BE2C (cell line): ENCODE results near the gene ACP1.
A peak's percentile ranks its signal among the peaks of the same experiment; 100 is the strongest.

ENCODE experiments used
- DNase-seq: peaks from one replicate; pipeline ENCODE4 v3.0.0-alpha.2; 2020
- H3K27me3 ChIP-seq: fragments of 250-450 bp; sonication (Bioruptor Pico); 2 replicates; pipeline ENCODE4 v1.5.1; 2020; ENCODE audit warnings: mild to moderate bottlenecking
- H3K36me3 ChIP-seq: fragments of 250-450 bp; sonication (Bioruptor Pico); 2 replicates; pipeline ENCODE4 v1.5.1; 2020; ENCODE audit warnings: mild to moderate bottlenecking
- H3K4me1 ChIP-seq: fragments of 250-450 bp; sonication (Bioruptor Pico); 2 replicates; pipeline ENCODE4 v1.5.1; 2020
- H3K4me3 ChIP-seq: 2 replicates; pipeline ENCODE4 v1.5.1; 2011; ENCODE audit warnings: low read depth, low read length
- H3K9me3 ChIP-seq: fragments of 250-450 bp; sonication (Bioruptor Pico); 2 replicates; pipeline ENCODE4 v1.5.1; 2020
- CTCF ChIP-seq: IDR thresholded peaks from 2 replicates; pipeline ENCODE4 v1.5.1; 2012; ENCODE audit warnings: mild to moderate bottlenecking, low read depth, low read length

The ACP1 gene

GRCh38 chr2:263774-264492 lies 814 bp upstream of the ACP1 start, which contains the start of gene SH3YL1:
SH3YL1 (minus strand) TSS chr2:264032; CDS start chr2:263984, 48 bp downstream.
- H3K4me3 ChIP-seq, result peak within 1 kb of the TSS; percentile 85
- no peaks in the 10 kb centered on the region for H3K27me3 ChIP-seq
- H3K9me3 ChIP-seq, result no peaks in the 10 kb centered on the region
- H3K4me1 ChIP-seq, result no peaks in the 10 kb centered on the region
- no peak for TF ChIP-seq CTCF
- no peak for DNase-seq
- no peaks in the 10 kb centered on the region for H3K36me3 ChIP-seq

GRCh38 chr2:268323-268722 lies 3.6 kb downstream of the ACP1 start:
- Histone ChIP-seq H3K36me3 (no peaks in the 10 kb centered on the region; the same call in 1 of the 2 replicates), H3K27me3 (no peaks in the 10 kb centered on the region), H3K9me3 (no peaks in the 10 kb centered on the region), H3K4me1 (no peaks in the 10 kb centered on the region), H3K4me3 (no peak overlapping the region)
- DNase-seq, result no peak
- TF ChIP-seq CTCF, result no peak

- Histone ChIP-seq H3K36me3 (no peaks in the 10 kb centered on the region; the same call in 1 of the 2 replicates), H3K9me3 (no peaks in the 10 kb centered on the region), H3K4me3 (no peak overlapping the region), H3K4me1 (no peaks in the 10 kb centered on the region), H3K27me3 (no peaks in the 10 kb centered on the region)
- TF ChIP-seq CTCF, result no peak
- DNase-seq, result no peak
These were observed 4.7 kb downstream of the ACP1 start for GRCh38 chr2:269356-270030.

GRCh38 chr2:270861-271260 lies 6.1 kb downstream of the ACP1 start:
- H3K4me1 ChIP-seq, result no peaks in the 10 kb centered on the region
- H3K36me3 ChIP-seq, result no peaks in the 10 kb centered on the region; the same call in 1 of the 2 replicates
- TF ChIP-seq CTCF, result no peak
- no peaks in the 10 kb centered on the region for H3K27me3 ChIP-seq
- no peak for DNase-seq
- H3K9me3 ChIP-seq, result no peaks in the 10 kb centered on the region
- H3K4me3 ChIP-seq, result no peak overlapping the region

GRCh38 chr2:271917-272316 lies 7.2 kb downstream of the ACP1 start:
- no peaks in the 10 kb centered on the region for H3K4me1 ChIP-seq
- no peak for TF ChIP-seq CTCF

GRCh38 chr2:273333-273732 lies 8.6 kb downstream of the ACP1 start:
- H3K9me3 ChIP-seq, result no peaks in the 10 kb centered on the region
- H3K4me1 ChIP-seq, result no peaks in the 10 kb centered on the region
- no peak overlapping the region for H3K4me3 ChIP-seq
- no peak for TF ChIP-seq CTCF
- H3K36me3 ChIP-seq, result no peaks in the 10 kb centered on the region; the same call in 1 of the 2 replicates
- no peaks in the 10 kb centered on the region for H3K27me3 ChIP-seq
- no peak for DNase-seq

More at GRCh38 chr2:271917-272316, 7.2 kb downstream of the ACP1 start:
- no peaks in the 10 kb centered on the region; the same call in 1 of the 2 replicates for H3K36me3 ChIP-seq
- no peak overlapping the region for H3K4me3 ChIP-seq
- H3K27me3 ChIP-seq, result no peaks in the 10 kb centered on the region
- no peaks in the 10 kb centered on the region for H3K9me3 ChIP-seq
- no peak for DNase-seq
